Caki2 (cell line): ENCODE results near the gene SUPT4H1. TPM values are rescaled to one million over a fixed set of nuclear protein-coding genes. Genes with fewer than 3 reads are reported as not detected.

Source experiments
- DNase-seq: peaks from one replicate; pipeline ENCODE4 v3.0.0-alpha.2; 2015; ENCODE audit warnings: low read depth
- in situ Hi-C: cut with HindIII; loops from 2 replicates; pipeline ENCODE4 v1.10.0; 2016; ENCODE audit warnings: low sequenced_read_pairs, low pct_unique_long_range_greater_than_20kb, mixed read lengths
- total RNA-seq: library from RNA; depleted of rRNA; stranded (reverse); fragments of >200 nt; shearing (Covaris generic); gene quantifications from 2 replicates; pipeline ENCODE4 v1.2.3, GENCODE V29; 2014; ENCODE audit warnings: low replicate concordance

Gene SUPT4H1
- total RNA-seq, 1 experiment from 2014 or later, result 54.4 TPM

GRCh38 chr17:58368860-58369213 lies 16.8 kb upstream of the SUPT4H1 start:
- no peak for DNase-seq
- in situ Hi-C loops, result no loop called here

DNA sequence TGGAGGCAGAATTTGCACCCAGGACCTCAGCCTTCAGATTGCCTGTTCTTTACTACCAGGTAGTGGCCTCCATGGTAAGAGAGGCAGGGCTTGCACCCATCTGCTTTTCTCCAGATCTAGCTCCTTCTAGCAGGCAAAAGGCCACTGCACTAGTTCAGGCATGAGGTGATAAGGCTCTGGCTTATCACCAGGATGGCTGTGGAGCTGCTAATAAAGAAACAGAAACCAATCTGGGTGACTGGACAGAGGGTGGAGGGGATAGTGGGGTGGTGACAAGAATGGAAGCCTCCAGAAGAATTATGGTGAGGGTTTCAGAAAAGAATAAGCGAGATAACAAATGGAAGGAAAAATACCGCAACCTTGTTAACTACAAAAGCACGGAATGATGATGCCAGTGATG lies 15.5 kb upstream of the SUPT4H1 start:
- in situ Hi-C loops, result no loop called here
- DNase-seq, result no peak

DNA sequence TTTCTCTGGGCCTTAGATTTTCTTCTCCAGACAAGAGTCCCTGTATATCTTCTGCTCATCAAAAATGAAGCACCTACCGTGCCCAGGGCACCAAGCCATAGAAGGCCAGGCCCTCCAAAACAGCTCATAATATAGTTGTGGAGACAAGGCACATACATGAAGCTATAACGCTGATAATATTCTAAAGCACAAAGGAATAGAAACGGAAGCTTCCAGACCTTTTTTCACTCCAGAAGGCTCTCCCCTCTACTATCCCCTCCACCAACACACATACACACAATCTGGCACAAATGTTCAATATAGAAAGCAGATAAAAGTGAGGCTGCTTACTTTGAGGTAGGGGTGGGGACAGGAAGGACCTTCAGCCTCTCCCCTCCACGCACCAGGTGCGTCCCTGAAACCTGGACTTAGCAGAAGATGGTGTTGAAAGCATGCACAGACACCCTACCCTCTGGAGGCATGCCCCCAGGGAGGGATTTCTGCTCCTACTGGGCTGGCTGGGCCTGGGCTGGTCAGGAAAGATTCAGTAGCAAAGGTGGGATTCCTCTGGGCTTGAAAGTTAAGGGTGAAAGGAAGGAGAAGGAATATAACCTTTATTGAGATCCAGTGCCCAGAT lies 14.1 kb upstream of the SUPT4H1 start:
- no peak for DNase-seq
- in situ Hi-C loops, result no loop called here

DNA sequence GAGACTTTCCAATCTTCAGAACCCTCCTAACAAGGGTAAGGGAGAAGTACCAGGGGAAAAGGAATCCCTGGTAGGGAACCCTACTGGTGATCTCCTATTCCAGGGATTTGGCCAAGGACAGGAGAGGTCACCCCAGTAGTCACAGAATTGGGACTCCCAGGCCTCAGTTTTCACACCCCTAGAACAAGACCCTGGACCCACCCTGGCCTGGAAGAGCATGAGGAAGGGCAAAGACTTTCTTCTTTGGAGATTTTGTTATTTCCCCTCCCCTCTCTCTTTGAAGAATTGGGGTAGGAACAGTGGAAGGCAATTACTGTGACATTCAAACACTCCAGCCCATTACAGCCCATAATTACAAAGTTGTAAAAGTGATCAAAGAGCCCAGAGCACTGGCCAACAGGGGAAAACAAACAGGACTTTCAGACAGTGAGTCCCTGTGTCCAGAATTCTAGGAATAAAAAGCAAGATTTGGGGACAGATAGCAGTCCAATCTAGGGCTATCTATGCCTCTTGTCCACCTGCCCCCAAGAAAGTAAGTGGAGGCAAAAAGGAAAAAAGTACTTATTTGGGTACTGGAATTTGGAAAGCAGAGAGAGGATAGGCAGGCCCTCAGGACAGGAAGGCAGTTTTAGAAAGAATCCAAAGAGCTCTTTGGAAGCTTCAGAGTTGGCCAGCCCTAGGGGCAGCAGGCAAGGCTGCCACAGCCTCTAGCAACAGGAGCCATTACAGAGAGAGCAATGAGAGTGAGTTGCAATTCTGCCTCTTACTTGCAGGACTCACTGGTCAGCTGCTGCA lies 13.4 kb upstream of the SUPT4H1 start:
- DNase-seq, result no peak
- in situ Hi-C loops, result no loop called here

DNA sequence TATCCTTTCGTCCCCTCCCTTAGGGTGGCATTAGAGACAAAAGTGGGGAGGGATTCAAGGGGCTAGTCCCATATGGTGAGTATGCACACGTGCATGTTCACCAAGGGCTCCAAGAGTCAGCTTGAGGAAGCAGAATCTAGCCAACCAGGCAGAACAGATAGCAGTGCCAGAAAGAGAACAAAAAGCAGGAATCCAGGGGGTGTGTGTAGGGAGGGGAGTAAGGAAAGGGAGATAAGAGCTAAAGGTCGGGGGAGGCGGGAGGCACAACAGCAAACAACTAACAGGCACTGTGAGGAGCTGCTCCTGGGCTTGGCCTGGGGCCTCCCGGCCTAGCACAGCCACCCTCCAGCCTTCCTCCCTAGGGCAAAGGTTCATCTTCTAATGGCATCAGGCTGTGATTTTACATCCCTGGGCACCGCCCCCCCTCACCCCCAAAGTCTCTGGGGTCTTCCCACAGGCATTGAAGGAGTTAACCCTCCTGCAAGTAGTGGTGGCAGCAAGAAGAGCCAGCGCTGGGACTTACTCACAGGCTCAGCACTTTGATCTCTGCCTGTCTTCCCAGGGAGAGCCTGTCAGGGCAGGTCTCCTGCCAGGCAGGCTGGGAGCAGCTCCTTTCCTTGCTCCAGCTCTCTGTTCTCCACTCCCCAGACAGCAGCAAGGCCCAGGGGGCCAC lies 12.4 kb upstream of the SUPT4H1 start:
- in situ Hi-C loops, result no loop called here
- DNase-seq, result no peak

- in situ Hi-C loops, result no loop called here
- DNase-seq, result no peak
Observed at GRCh38 chr17:58363457-58364185, 11.6 kb upstream of the SUPT4H1 start.

DNA sequence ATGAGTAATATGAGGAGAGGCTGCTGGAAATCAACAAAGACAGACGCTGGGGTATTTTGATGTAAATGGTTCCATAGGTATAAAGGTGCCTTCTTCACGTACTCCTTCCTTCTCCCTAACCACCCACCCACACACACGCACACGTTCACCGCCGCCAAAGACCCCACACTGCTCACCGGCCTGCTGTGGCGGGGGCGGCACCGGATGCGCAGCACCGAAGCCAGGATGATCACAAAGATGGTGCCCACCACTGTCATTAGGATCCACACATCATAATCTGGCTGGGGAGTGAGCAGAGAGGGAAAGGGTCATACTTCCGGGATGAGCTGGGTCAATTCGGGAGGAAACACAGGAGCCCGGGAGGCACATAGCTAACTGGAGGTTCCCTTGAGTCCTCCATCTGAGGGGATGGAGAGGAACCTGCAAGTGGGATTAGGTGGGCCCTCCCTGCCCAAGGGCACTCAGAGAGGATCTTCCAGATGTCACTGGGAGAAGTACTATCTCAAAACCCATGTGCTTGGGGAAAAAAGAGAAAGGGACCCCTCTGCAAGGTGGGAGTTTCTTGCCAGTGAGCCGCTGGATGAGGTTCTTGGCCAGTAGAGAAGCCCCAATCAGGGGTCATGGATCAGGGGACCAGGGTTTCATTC lies 10.5 kb upstream of the SUPT4H1 start:
- in situ Hi-C loops, result no loop called here
- DNase-seq, result no peak

GRCh38 chr17:58360296-58361063 lies 8.5 kb upstream of the SUPT4H1 start:
- DNase-seq, result no peak
- in situ Hi-C loops, result no loop called here

GRCh38 chr17:58358408-58359172 lies 6.6 kb upstream of the SUPT4H1 start:
- DNase-seq, result no peak
- in situ Hi-C loops, result no loop called here

- DNase-seq, result no peak
- in situ Hi-C loops, result no loop called here
Observed at GRCh38 chr17:58357312-58358297, 5.6 kb upstream of the SUPT4H1 start.

- DNase-seq, result no peak
- in situ Hi-C loops, result no loop called here
Observed at GRCh38 chr17:58356231-58356630, 4.2 kb upstream of the SUPT4H1 start.

DNA sequence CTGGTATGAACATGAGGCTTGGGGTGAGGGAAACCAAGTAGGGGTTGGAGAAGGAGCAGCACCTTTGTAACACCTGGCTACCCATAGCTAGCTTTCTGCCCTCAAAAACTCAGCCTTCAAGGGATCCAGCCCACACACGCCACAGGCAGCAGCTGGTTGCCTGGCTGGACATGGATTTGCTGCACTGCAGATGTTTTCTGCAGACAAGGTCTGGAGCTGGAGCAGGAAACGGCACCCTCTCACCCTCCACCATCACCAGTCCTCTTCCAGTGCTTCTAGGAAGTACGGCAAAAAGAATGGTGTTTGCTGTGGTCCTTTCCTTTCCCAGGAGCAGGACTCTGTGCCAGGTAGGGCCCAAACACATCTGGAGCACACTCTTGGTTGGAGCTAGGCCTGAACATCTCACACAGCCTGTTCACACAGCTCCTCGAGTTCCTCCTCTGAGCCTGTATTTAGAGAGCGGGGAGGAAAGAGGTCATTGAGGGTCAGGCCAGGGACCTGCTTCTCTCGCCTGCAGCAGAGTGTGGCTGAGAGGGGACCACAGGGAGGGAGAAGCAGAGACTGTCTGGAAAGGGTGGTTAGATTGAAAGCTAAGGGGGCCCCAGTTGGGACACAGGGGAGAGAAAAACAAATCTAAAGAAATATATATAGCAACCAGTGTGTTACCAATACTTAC lies 2.7 kb upstream of the SUPT4H1 start:
- in situ Hi-C loops, result no loop called here
- no peak for DNase-seq

GRCh38 chr17:58353389-58353825 lies 1.4 kb upstream of the SUPT4H1 start:
- in situ Hi-C loops, result no loop called here
- DNase-seq, result no peak

- no peak for DNase-seq
- in situ Hi-C loops, result no loop called here
Observed at GRCh38 chr17:58352596-58353388, 791 bp upstream of the SUPT4H1 start.

DNA sequence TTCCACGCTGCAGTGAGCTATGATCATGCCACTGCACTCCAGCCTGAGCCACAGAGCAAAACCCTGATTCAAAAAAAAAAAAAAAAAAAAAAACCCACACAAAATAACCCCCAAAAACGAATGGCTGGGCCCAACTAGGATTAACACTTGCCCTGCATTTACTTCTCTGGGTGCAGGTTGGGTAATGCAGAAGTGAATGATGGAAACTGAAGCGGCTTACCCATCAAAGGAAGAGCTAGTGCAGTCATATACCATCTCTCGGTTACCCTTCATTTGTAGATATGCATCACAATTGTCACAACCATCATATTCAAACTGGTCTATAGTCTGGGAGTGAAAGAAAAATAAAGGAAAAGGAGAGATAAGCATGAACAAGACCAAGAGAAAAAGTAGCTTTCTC lies 819 bp downstream of the SUPT4H1 start:
- in situ Hi-C loops, result no loop called here
- DNase-seq, result no peak
